ENCODE measurements around the gene SERP2.

- TF ChIP-seq YY1 (IDR thresholded peaks at IDR 0.05; ENCODE audit: insufficient read depth, insufficient read length) (no peak), ZNF274 (IDR thresholded peaks at IDR 0.05; ENCODE audit: low read depth, low read length) (no peak), SUZ12 (IDR thresholded peaks at IDR 0.05; ENCODE audit: extremely low read depth, insufficient read depth, insufficient read length) (no peak)
Observed at GRCh38 chr13:44329909-44330545, 43.6 kb upstream of the SERP2 start.

All from NT2/D1 (cell line).